SU-DHL-6 (cell line): ENCODE data around the gene PLCH1.

Experiments
- H2AFZ ChIP-seq: fragments of 200-600 bp; sonication (generic); 2 replicates; pipeline ENCODE4 v1.6.1; 2014; ENCODE audit warnings: low read depth, mild to moderate bottlenecking, moderate library complexity, mixed read lengths, antibody characterized with exemption, low read length; ENCODE audit not compliant: severe bottlenecking
- H3F3A ChIP-seq: fragments of 200-600 bp; shearing (Covaris generic); 2 replicates; pipeline ENCODE4 v1.6.0; 2016; ENCODE audit warnings: antibody characterized with exemption, mild to moderate bottlenecking; ENCODE audit not compliant: insufficient read depth
- H3K27ac ChIP-seq: fragments of 200-600 bp; sonication (generic); 2 replicates; pipeline ENCODE4 v1.5.1; 2016; ENCODE audit warnings: low read depth, mild to moderate bottlenecking, low read length, moderate library complexity, mixed read lengths
- H3K27me3 ChIP-seq: fragments of 200-600 bp; sonication (generic), shearing (Covaris generic); 2 replicates; pipeline ENCODE4 v1.6.0; 2014; ENCODE audit warnings: mild to moderate bottlenecking, low read length
- H3K36me3 ChIP-seq: fragments of 200-600 bp; sonication (generic); 2 replicates; pipeline ENCODE4 v1.6.1; 2014; ENCODE audit warnings: mild to moderate bottlenecking, low read length, mixed read lengths
- H3K4me2 ChIP-seq: fragments of 300-600, 200-600 bp; shearing (Covaris generic), sonication (generic); 2 replicates; pipeline ENCODE4 v1.6.0; 2014; ENCODE audit warnings: low read length, low read depth, mild to moderate bottlenecking; ENCODE audit not compliant: poor library complexity, severe bottlenecking
- H3K4me3 ChIP-seq: fragments of 200-600 bp; sonication (generic); 2 replicates; pipeline ENCODE4 v1.5.1; 2014; ENCODE audit warnings: antibody characterized with exemption, low read length, mild to moderate bottlenecking, mixed read lengths; ENCODE audit not compliant: insufficient read depth, poor library complexity, severe bottlenecking
- H3K79me2 ChIP-seq: fragments of 200-600 bp; sonication (generic); 2 replicates; pipeline ENCODE4 v1.6.1; 2014; ENCODE audit warnings: mild to moderate bottlenecking, low read length, moderate library complexity; ENCODE audit not compliant: insufficient read depth
- H3K9ac ChIP-seq: fragments of 200-600 bp; sonication (generic); 2 replicates; pipeline ENCODE4 v1.7.0; 2014; ENCODE audit warnings: mild to moderate bottlenecking, low read length
- H3K9me2 ChIP-seq: fragments of 200-600 bp; sonication (generic); replicated peaks from 2 replicates; pipeline ENCODE4 v1.6.1; 2014; ENCODE audit warnings: low read length; ENCODE audit not compliant: insufficient read depth
- H3K9me3 ChIP-seq: fragments of 200-600 bp; sonication (generic); 2 replicates; pipeline ENCODE4 v1.6.1; 2014; ENCODE audit warnings: low read length, mixed read lengths; ENCODE audit not compliant: insufficient read depth
- H4K20me1 ChIP-seq: fragments of 200-600 bp; sonication (generic); 2 replicates; pipeline ENCODE4 v1.6.1; 2014; ENCODE audit warnings: low read depth, mild to moderate bottlenecking, antibody characterized with exemption, low read length, moderate library complexity, mixed read lengths
- EZH2phosphoT487 ChIP-seq: fragments of 200-600 bp; sonication (generic), shearing (Covaris generic); conservative IDR thresholded peaks from 2 replicates; pipeline ENCODE4 v1.6.1; 2018; ENCODE audit warnings: mild to moderate bottlenecking, antibody characterized with exemption, low read length, moderate library complexity, mixed read lengths
- TF ChIP-seq, protein P1 (sequence below): fragments of 200-600 bp; sonication (generic); IDR thresholded peaks from one replicate; pipeline ENCODE4 v1.5.1; 2017; ENCODE audit warnings: antibody characterized with exemption, mild to moderate bottlenecking, low read length, moderate library complexity; ENCODE audit not compliant: insufficient read depth, poor library complexity, severe bottlenecking

Gene PLCH1

DNA sequence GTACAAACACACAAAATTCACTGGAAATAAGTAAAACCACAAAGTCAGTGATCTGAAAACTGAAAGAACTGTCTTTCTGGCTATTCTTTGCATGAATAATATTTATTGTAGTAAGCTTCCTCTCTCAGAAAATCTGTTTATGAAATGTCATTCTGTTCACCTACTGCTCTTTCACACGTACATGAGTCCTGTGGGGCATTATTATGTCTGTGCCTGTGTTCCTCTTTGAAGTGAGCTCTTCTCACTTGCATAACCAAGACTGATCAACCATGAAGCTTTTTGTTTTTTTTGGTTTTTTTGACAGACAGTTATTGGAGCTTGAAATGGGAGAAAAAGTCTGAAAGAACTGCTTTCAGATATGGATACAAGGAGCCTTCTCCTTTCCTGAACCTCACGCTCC is 195.8 kb downstream of the PLCH1 start:
- no peak for TF ChIP-seq EZH2phosphoT487
- TF ChIP-seq, protein P1, sequence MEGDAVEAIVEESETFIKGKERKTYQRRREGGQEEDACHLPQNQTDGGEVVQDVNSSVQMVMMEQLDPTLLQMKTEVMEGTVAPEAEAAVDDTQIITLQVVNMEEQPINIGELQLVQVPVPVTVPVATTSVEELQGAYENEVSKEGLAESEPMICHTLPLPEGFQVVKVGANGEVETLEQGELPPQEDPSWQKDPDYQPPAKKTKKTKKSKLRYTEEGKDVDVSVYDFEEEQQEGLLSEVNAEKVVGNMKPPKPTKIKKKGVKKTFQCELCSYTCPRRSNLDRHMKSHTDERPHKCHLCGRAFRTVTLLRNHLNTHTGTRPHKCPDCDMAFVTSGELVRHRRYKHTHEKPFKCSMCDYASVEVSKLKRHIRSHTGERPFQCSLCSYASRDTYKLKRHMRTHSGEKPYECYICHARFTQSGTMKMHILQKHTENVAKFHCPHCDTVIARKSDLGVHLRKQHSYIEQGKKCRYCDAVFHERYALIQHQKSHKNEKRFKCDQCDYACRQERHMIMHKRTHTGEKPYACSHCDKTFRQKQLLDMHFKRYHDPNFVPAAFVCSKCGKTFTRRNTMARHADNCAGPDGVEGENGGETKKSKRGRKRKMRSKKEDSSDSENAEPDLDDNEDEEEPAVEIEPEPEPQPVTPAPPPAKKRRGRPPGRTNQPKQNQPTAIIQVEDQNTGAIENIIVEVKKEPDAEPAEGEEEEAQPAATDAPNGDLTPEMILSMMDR, result no peak
- no peak overlapping the region for H3K4me2 ChIP-seq
- H3F3A ChIP-seq, result no peaks in the 10 kb centered on the region
- H3K27ac ChIP-seq, result no peak overlapping the region
- no peaks in the 10 kb centered on the region for H3K9me2 ChIP-seq
- no peak overlapping the region for H3K4me3 ChIP-seq
- H3K27me3 ChIP-seq, result no peaks in the 10 kb centered on the region
- no peaks in the 10 kb centered on the region for H3K9me3 ChIP-seq
- H3K79me2 ChIP-seq, result no peaks in the 10 kb centered on the region
- no peak overlapping the region for H3K9ac ChIP-seq
- no peaks in the 10 kb centered on the region for H3K36me3 ChIP-seq
- no peak overlapping the region for H2AFZ ChIP-seq
- no peaks in the 10 kb centered on the region for H4K20me1 ChIP-seq

DNA sequence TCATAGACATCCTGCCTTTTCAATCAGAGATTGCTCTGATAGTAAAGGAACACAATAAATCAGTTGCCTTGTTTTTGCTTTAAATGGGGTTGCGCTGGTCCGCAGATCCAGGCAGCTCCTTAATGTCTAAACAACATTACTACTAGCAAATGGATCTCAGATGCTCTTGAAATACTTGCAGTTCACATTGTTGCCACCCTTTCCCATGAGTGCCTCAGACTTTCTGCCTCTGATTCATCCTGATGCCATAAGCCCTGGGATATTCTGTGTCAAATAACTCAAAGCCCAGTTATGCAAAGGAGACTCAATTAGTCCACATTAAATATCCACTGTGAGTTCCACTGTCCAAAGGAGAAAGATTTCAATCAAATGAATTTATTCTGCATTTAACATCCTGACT is 196.7 kb downstream of the PLCH1 start:
- no peaks in the 10 kb centered on the region for H3K27me3 ChIP-seq
- H3K4me2 ChIP-seq, result no peak overlapping the region
- TF ChIP-seq, protein P1, result no peak
- H3K27ac ChIP-seq, result no peak overlapping the region
- H3K9ac ChIP-seq, result no peak overlapping the region
- H3K9me3 ChIP-seq, result no peaks in the 10 kb centered on the region
- H3K4me3 ChIP-seq, result no peak overlapping the region
- H4K20me1 ChIP-seq, result no peaks in the 10 kb centered on the region
- no peaks in the 10 kb centered on the region for H3F3A ChIP-seq
- no peak overlapping the region for H2AFZ ChIP-seq
- H3K79me2 ChIP-seq, result no peaks in the 10 kb centered on the region
- H3K9me2 ChIP-seq, result no peaks in the 10 kb centered on the region
- H3K36me3 ChIP-seq, result no peaks in the 10 kb centered on the region

DNA sequence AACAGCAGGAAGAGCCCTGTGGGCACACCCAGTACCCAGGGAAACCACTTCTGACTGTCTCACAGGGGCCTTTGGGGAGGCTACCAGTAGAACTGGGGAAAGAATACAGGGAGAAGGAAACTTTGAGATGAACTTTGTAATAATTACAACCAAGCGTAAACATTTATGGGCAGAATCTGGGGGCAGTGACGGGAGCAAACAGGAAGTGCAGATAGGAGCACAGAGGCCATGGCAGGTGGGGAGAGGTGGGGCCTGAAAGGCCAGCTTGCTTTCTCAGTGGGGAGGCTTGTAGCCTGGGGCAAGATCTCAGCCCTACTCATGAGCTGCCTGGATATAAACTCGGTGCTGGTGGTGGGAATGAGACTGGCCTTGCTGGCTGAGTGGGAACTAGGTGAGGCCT is 209.8 kb downstream of the PLCH1 start:
- no peak overlapping the region for H3K27ac ChIP-seq
- H2AFZ ChIP-seq, result no peak overlapping the region
- H3K79me2 ChIP-seq, result no peaks in the 10 kb centered on the region
- TF ChIP-seq EZH2phosphoT487, result no peak
- TF ChIP-seq, protein P1, result no peak
- H3F3A ChIP-seq, result no peaks in the 10 kb centered on the region
- no peaks in the 10 kb centered on the region for H3K9me3 ChIP-seq
- H3K36me3 ChIP-seq, result no peaks in the 10 kb centered on the region
- H3K27me3 ChIP-seq, result no peaks in the 10 kb centered on the region
- no peak overlapping the region for H3K4me3 ChIP-seq
- no peak overlapping the region for H3K9ac ChIP-seq
- no peak overlapping the region for H3K4me2 ChIP-seq
- no peaks in the 10 kb centered on the region for H4K20me1 ChIP-seq
- H3K9me2 ChIP-seq, result no peaks in the 10 kb centered on the region

DNA sequence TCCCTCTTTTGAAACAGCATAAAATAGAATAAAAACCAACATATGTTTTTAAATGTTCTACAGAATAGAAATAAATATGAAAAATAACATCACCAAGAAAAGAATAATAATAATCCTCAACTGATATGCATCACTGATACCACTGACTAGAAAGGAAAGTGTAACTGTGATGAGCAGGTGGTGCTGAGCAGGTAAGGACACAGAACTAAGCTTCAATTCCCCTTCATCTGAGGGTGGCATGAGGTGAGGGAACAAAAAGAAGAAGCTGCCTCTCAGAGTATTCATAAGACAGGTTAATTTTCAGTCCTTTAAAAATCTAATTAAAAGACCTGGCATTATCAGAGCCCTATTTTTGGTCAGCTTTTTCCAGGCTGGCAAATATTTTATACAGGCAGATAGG is 216.3 kb downstream of the PLCH1 start:
- TF ChIP-seq EZH2phosphoT487, result no peak
- TF ChIP-seq, protein P1, result no peak
- no peaks in the 10 kb centered on the region for H3K79me2 ChIP-seq

More for the DNA sequence above, 216.3 kb downstream of the PLCH1 start:
- H3K9me3 ChIP-seq, result no peaks in the 10 kb centered on the region
- no peaks in the 10 kb centered on the region for H3K36me3 ChIP-seq
- H3K9me2 ChIP-seq, result no peaks in the 10 kb centered on the region
- H3K27ac ChIP-seq, result no peak overlapping the region
- H3K4me3 ChIP-seq, result no peak overlapping the region
- H3K9ac ChIP-seq, result no peak overlapping the region
- no peak overlapping the region for H2AFZ ChIP-seq
- H3F3A ChIP-seq, result no peaks in the 10 kb centered on the region
- no peaks in the 10 kb centered on the region for H4K20me1 ChIP-seq
- H3K4me2 ChIP-seq, result no peak overlapping the region
- H3K27me3 ChIP-seq, result no peaks in the 10 kb centered on the region
